SJCRH30 (cell line): ENCODE data around the gene PRUNE2. TPM values are rescaled to one million over a fixed set of nuclear protein-coding genes. Genes with fewer than 3 reads are reported as not detected.
A peak's percentile ranks its signal among the peaks of the same experiment; 100 is the strongest.

ENCODE experiments used
- DNase-seq, 2 experiments: peaks; one replicate each; pipeline ENCODE4 v3.0.0-alpha.2; 2015 to 2020
- H3K27ac ChIP-seq: fragments of 250-450 bp; sonication (Bioruptor Pico); 2 replicates; pipeline ENCODE4 v1.5.1; 2020; ENCODE audit warnings: mild to moderate bottlenecking, moderate library complexity
- H3K27me3 ChIP-seq: fragments of 250-450 bp; sonication (Bioruptor Pico); 2 replicates; pipeline ENCODE4 v1.5.1; 2020; ENCODE audit warnings: mild to moderate bottlenecking, moderate library complexity
- H3K36me3 ChIP-seq: fragments of 250-450 bp; sonication (Bioruptor Pico); 2 replicates; pipeline ENCODE4 v1.5.1; 2020; ENCODE audit warnings: mild to moderate bottlenecking, moderate library complexity
- H3K4me1 ChIP-seq: fragments of 250-450 bp; sonication (Bioruptor Pico); 2 replicates; pipeline ENCODE4 v1.5.1; 2020; ENCODE audit warnings: mild to moderate bottlenecking, moderate library complexity
- H3K4me3 ChIP-seq: fragments of 250-450 bp; sonication (Bioruptor Pico); 2 replicates; pipeline ENCODE4 v1.5.1; 2020; ENCODE audit warnings: mild to moderate bottlenecking, moderate library complexity
- H3K9me3 ChIP-seq: fragments of 250-450 bp; sonication (Bioruptor Pico); replicated peaks from 2 replicates; pipeline ENCODE4 v1.5.1; 2020; ENCODE audit warnings: mild to moderate bottlenecking, moderate library complexity
- total RNA-seq: library from RNA; depleted of rRNA; stranded (reverse); fragments of >200 nt; shearing (Covaris generic); gene quantifications from 2 replicates; pipeline ENCODE4 v1.2.3, GENCODE V29; 2014

PRUNE2 gene
- total RNA-seq, 1 experiment from 2014 or later, result 25.0 TPM

- H3K36me3 ChIP-seq, result no peaks in the 10 kb centered on the region
- no peak for DNase-seq
- H3K4me3 ChIP-seq, result no peak overlapping the region
- no peaks in the 10 kb centered on the region for H3K27me3 ChIP-seq
- H3K9me3 ChIP-seq, result no peaks in the 10 kb centered on the region
- no peaks in the 10 kb centered on the region; the same call in 1 of the 2 replicates for H3K4me1 ChIP-seq
- no peak overlapping the region for H3K27ac ChIP-seq
Observed at GRCh38 chr9:76812591-76812990, 93.3 kb downstream of the PRUNE2 start.

GRCh38 chr9:76810377-76810957 lies 95.4 kb downstream of the PRUNE2 start:
- peak; percentile 36 to 72 for DNase-seq
- H3K27ac ChIP-seq, result no peak overlapping the region
- H3K4me1 ChIP-seq, result no peaks in the 10 kb centered on the region

GRCh38 chr9:76808636-76809035 lies 97.3 kb downstream of the PRUNE2 start:
- H3K9me3 ChIP-seq, result no peaks in the 10 kb centered on the region
- H3K4me1 ChIP-seq, result no peaks in the 10 kb centered on the region
- no peak for DNase-seq
- H3K4me3 ChIP-seq, result no peak overlapping the region
- H3K27ac ChIP-seq, result no peak overlapping the region
- no peaks in the 10 kb centered on the region for H3K27me3 ChIP-seq
- H3K36me3 ChIP-seq, result no peaks in the 10 kb centered on the region

More at GRCh38 chr9:76810377-76810957, 95.4 kb downstream of the PRUNE2 start:
- H3K36me3 ChIP-seq, result no peaks in the 10 kb centered on the region
- H3K4me3 ChIP-seq, result no peak overlapping the region
- H3K9me3 ChIP-seq, result no peaks in the 10 kb centered on the region
- no peaks in the 10 kb centered on the region for H3K27me3 ChIP-seq

- Histone ChIP-seq H3K9me3 (no peaks in the 10 kb centered on the region), H3K27ac (no peak overlapping the region), H3K4me3 (no peak overlapping the region), H3K27me3 (no peaks in the 10 kb centered on the region), H3K36me3 (no peaks in the 10 kb centered on the region), H3K4me1 (no peaks in the 10 kb centered on the region)
- no peak for DNase-seq
Observed at GRCh38 chr9:76803762-76804161, 102.2 kb downstream of the PRUNE2 start.

GRCh38 chr9:76803083-76803482 lies 102.8 kb downstream of the PRUNE2 start:
- DNase-seq, result no peak
- Histone ChIP-seq H3K36me3 (no peaks in the 10 kb centered on the region), H3K9me3 (no peaks in the 10 kb centered on the region), H3K4me1 (peaks cover 3% of the 10 kb centered on the region; the same call in 1 of the 2 replicates), H3K4me3 (no peak overlapping the region), H3K27me3 (0 out of 2 replicates have a peak, but pooled peaks cover 3% of the 10 kb centered on the region), H3K27ac (no peak overlapping the region)

GRCh38 chr9:76800901-76801300 lies 105.0 kb downstream of the PRUNE2 start:
- Histone ChIP-seq H3K4me3 (no peak overlapping the region), H3K27me3 (peaks cover 3% of the 10 kb centered on the region; the same call in 1 of the 2 replicates), H3K27ac (no peak overlapping the region), H3K9me3 (no peaks in the 10 kb centered on the region), H3K36me3 (no peaks in the 10 kb centered on the region), H3K4me1 (peaks cover 6% of the 10 kb centered on the region; the same call in 1 of the 2 replicates)
- DNase-seq, result no peak

GRCh38 chr9:76799473-76799872 lies 106.4 kb downstream of the PRUNE2 start:
- Histone ChIP-seq H3K36me3 (no peaks in the 10 kb centered on the region), H3K27ac (no peak overlapping the region), H3K9me3 (no peaks in the 10 kb centered on the region), H3K4me3 (no peak overlapping the region), H3K27me3 (peaks cover 3% of the 10 kb centered on the region; the same call in 1 of the 2 replicates), H3K4me1 (peaks cover 6% of the 10 kb centered on the region; the same call in 1 of the 2 replicates)
- no peak for DNase-seq

GRCh38 chr9:76798527-76798926 lies 107.4 kb downstream of the PRUNE2 start:
- no peak for DNase-seq
- H3K4me1 ChIP-seq, result peaks cover 6% of the 10 kb centered on the region; the same call in 1 of the 2 replicates
- peaks cover 3% of the 10 kb centered on the region; the same call in 1 of the 2 replicates for H3K27me3 ChIP-seq
- no peaks in the 10 kb centered on the region for H3K36me3 ChIP-seq
- H3K27ac ChIP-seq, result no peak overlapping the region
- H3K4me3 ChIP-seq, result no peak overlapping the region
- H3K9me3 ChIP-seq, result no peaks in the 10 kb centered on the region

- DNase-seq, result no peak
- Histone ChIP-seq H3K4me1 (peaks cover 6% of the 10 kb centered on the region; the same call in 1 of the 2 replicates), H3K27me3 (peaks cover 3% of the 10 kb centered on the region; the same call in 1 of the 2 replicates), H3K36me3 (no peaks in the 10 kb centered on the region), H3K9me3 (no peaks in the 10 kb centered on the region), H3K4me3 (no peak overlapping the region), H3K27ac (no peak overlapping the region)
Observed at GRCh38 chr9:76796296-76796695, 109.6 kb downstream of the PRUNE2 start.

- no peak for DNase-seq
- no peaks in the 10 kb centered on the region for H3K9me3 ChIP-seq
- H3K4me1 ChIP-seq, result peaks cover 6% of the 10 kb centered on the region; the same call in 1 of the 2 replicates
- H3K4me3 ChIP-seq, result no peak overlapping the region
- no peak overlapping the region for H3K27ac ChIP-seq
- H3K36me3 ChIP-seq, result no peaks in the 10 kb centered on the region
- H3K27me3 ChIP-seq, result peaks cover 3% of the 10 kb centered on the region; the same call in 1 of the 2 replicates
Observed at GRCh38 chr9:76793784-76794431, 112.0 kb downstream of the PRUNE2 start.

- no peak overlapping the region for H3K27ac ChIP-seq
- no peaks in the 10 kb centered on the region for H3K9me3 ChIP-seq
- no peaks in the 10 kb centered on the region for H3K4me1 ChIP-seq
- H3K27me3 ChIP-seq, result no peaks in the 10 kb centered on the region
- no peak for DNase-seq
- no peaks in the 10 kb centered on the region for H3K36me3 ChIP-seq
- H3K4me3 ChIP-seq, result no peak overlapping the region
Observed at GRCh38 chr9:76789840-76790239, 116.1 kb downstream of the PRUNE2 start.

GRCh38 chr9:76787677-76788076 lies 118.2 kb downstream of the PRUNE2 start:
- DNase-seq, result no peak
- Histone ChIP-seq H3K27me3 (no peaks in the 10 kb centered on the region), H3K9me3 (no peaks in the 10 kb centered on the region), H3K4me1 (no peaks in the 10 kb centered on the region), H3K4me3 (no peak overlapping the region), H3K27ac (no peak overlapping the region), H3K36me3 (no peaks in the 10 kb centered on the region; the same call in 1 of the 2 replicates)

- no peaks in the 10 kb centered on the region; the same call in 1 of the 2 replicates for H3K36me3 ChIP-seq
- H3K9me3 ChIP-seq, result no peaks in the 10 kb centered on the region
- no peaks in the 10 kb centered on the region for H3K27me3 ChIP-seq
- no peak overlapping the region for H3K27ac ChIP-seq
- no peaks in the 10 kb centered on the region for H3K4me1 ChIP-seq
- H3K4me3 ChIP-seq, result no peak overlapping the region
- DNase-seq, result no peak
Observed at GRCh38 chr9:76785501-76785900, 120.4 kb downstream of the PRUNE2 start.

GRCh38 chr9:76784881-76785280 lies 121.0 kb downstream of the PRUNE2 start:
- H3K27ac ChIP-seq, result no peak overlapping the region
- no peaks in the 10 kb centered on the region for H3K27me3 ChIP-seq
- H3K4me1 ChIP-seq, result no peaks in the 10 kb centered on the region
- H3K36me3 ChIP-seq, result no peaks in the 10 kb centered on the region; the same call in 1 of the 2 replicates
- no peaks in the 10 kb centered on the region for H3K9me3 ChIP-seq
- DNase-seq, result no peak
- no peak overlapping the region for H3K4me3 ChIP-seq

- DNase-seq, result no peak
- Histone ChIP-seq H3K27ac (no peak overlapping the region), H3K36me3 (no peaks in the 10 kb centered on the region; the same call in 1 of the 2 replicates), H3K4me1 (no peaks in the 10 kb centered on the region), H3K9me3 (no peaks in the 10 kb centered on the region), H3K4me3 (no peak overlapping the region), H3K27me3 (no peaks in the 10 kb centered on the region)
Observed at GRCh38 chr9:76772686-76773445, 133.0 kb downstream of the PRUNE2 start.
